PC-3 (cell line): ENCODE data around the gene PAX1. TPM values are rescaled to one million over a fixed set of nuclear protein-coding genes. Genes with fewer than 3 reads are reported as not detected.

Experiments
- ATAC-seq: fragments of 200-7000 bp; cut with Tn5 transposase; 2 replicates; pipeline ENCODE4 v1.9.1; 2020; ENCODE audit warnings: mild to moderate bottlenecking, moderate library complexity
- BruUV-seq: library from RNA; stranded (reverse); fragments of 400-500 nt; replicated peaks from 2 replicates; lab custom pipeline; 2021; lab: Mats Ljungman, UMichigan
- CTCF ChIA-PET: fragments of 300-600 bp; sonication (Branson Sonifier 250); formaldehyde crosslinking; loops from one replicate; lab custom pipeline; 2022; ENCODE audit warnings: antibody characterized with exemption; lab: Charles Lee
- POLR2A ChIA-PET: fragments of 300-600 bp; sonication (Branson Sonifier 250); formaldehyde crosslinking; loops from one replicate; lab custom pipeline; 2022; ENCODE audit warnings: antibody characterized with exemption; ENCODE audit not compliant: unreplicated experiment; lab: Charles Lee
- DNase-seq: peaks from one replicate; pipeline ENCODE4 v3.0.0-alpha.2; 2015
- H2AFZ ChIP-seq: fragments of 300-600 bp; sonication (generic); 2 replicates; pipeline ENCODE4 v1.6.0; 2016; ENCODE audit warnings: antibody characterized with exemption, low read length
- H3F3A ChIP-seq: fragments of 300-600 bp; sonication (generic); one replicate; pipeline ENCODE4 v1.6.0; 2017; ENCODE audit warnings: antibody characterized with exemption, low read length, control low read depth, mild to moderate bottlenecking; ENCODE audit not compliant: unreplicated experiment
- H3K27ac ChIP-seq: fragments of 300-600 bp; sonication (generic); 2 replicates; pipeline ENCODE4 v1.5.1; 2016; ENCODE audit warnings: mild to moderate bottlenecking, low read length
- H3K27me3 ChIP-seq: fragments of 300-600 bp; sonication (generic); 2 replicates; pipeline ENCODE4 v1.6.1; 2016; ENCODE audit warnings: low read length, mixed read lengths
- H3K36me3 ChIP-seq: fragments of 300-600 bp; sonication (generic); 2 replicates; pipeline ENCODE4 v1.6.1; 2016; ENCODE audit warnings: low read depth, mixed run types, low read length, mixed read lengths
- H3K4me1 ChIP-seq: fragments of 300-600 bp; sonication (generic); 2 replicates; pipeline ENCODE4 v1.5.1; 2016; ENCODE audit warnings: low read length; ENCODE audit not compliant: insufficient read depth
- H3K4me2 ChIP-seq: fragments of 300-600 bp; sonication (generic); 2 replicates; pipeline ENCODE4 v1.6.0; 2016; ENCODE audit warnings: low read length
- H3K4me3 ChIP-seq: fragments of 300-600 bp; sonication (generic); 2 replicates; pipeline ENCODE4 v1.5.1; 2016; ENCODE audit warnings: mild to moderate bottlenecking, low read length, mixed read lengths
- H3K79me2 ChIP-seq: fragments of 300-600 bp; sonication (generic); 2 replicates; pipeline ENCODE4 v1.6.1; 2017; ENCODE audit warnings: low read length, mixed read lengths
- H3K9ac ChIP-seq: fragments of 300-600 bp; sonication (generic); 2 replicates; pipeline ENCODE4 v1.6.0; 2016; ENCODE audit warnings: mild to moderate bottlenecking, low read length
- H3K9me2 ChIP-seq: fragments of 300-600 bp; sonication (generic); replicated peaks from 2 replicates; pipeline ENCODE4 v1.6.1; 2016; ENCODE audit warnings: mixed run types, low read length, mixed read lengths
- H3K9me3 ChIP-seq: fragments of 300-600 bp; sonication (generic); 2 replicates; pipeline ENCODE4 v1.6.1; 2016; ENCODE audit warnings: low read length, mixed read lengths
- H4K20me1 ChIP-seq: fragments of 300-600 bp; sonication (generic); 2 replicates; pipeline ENCODE4 v1.6.1; 2016; ENCODE audit warnings: low read length, mixed read lengths
- EZH2 ChIP-seq: fragments of 300-600 bp; sonication (generic); IDR thresholded peaks from one replicate; pipeline ENCODE4 v1.6.1; 2017; ENCODE audit warnings: antibody characterized with exemption, mild to moderate bottlenecking, low read length; ENCODE audit not compliant: unreplicated experiment
- EZH2phosphoT487 ChIP-seq: fragments of 300-600 bp; sonication (generic); IDR thresholded peaks from 2 replicates; pipeline ENCODE4 v1.6.1; 2018; ENCODE audit warnings: mild to moderate bottlenecking, antibody characterized with exemption, low read length, borderline replicate concordance
- intact Hi-C: fragments of 100-400 bp; cut with micrococcal nuclease; formaldehyde crosslinking; loops from 2 replicates; pipeline ENCODE4 v1.9.0; 2023
- total RNA-seq: library from RNA; depleted of rRNA; stranded (reverse); fragments of >200 nt; gene quantifications from 2 replicates; pipeline ENCODE4 v1.2.3, GENCODE V29; 2014
- TF ChIP-seq, protein P1 (sequence below): fragments of 300-600 bp; sonication (generic); conservative IDR thresholded peaks from 2 replicates; pipeline ENCODE4 v1.5.1; 2017; ENCODE audit warnings: antibody characterized with exemption, low read depth, mild to moderate bottlenecking, low read length

Gene PAX1
- total RNA-seq, 1 experiment from 2014 or later: not detected

DNA sequence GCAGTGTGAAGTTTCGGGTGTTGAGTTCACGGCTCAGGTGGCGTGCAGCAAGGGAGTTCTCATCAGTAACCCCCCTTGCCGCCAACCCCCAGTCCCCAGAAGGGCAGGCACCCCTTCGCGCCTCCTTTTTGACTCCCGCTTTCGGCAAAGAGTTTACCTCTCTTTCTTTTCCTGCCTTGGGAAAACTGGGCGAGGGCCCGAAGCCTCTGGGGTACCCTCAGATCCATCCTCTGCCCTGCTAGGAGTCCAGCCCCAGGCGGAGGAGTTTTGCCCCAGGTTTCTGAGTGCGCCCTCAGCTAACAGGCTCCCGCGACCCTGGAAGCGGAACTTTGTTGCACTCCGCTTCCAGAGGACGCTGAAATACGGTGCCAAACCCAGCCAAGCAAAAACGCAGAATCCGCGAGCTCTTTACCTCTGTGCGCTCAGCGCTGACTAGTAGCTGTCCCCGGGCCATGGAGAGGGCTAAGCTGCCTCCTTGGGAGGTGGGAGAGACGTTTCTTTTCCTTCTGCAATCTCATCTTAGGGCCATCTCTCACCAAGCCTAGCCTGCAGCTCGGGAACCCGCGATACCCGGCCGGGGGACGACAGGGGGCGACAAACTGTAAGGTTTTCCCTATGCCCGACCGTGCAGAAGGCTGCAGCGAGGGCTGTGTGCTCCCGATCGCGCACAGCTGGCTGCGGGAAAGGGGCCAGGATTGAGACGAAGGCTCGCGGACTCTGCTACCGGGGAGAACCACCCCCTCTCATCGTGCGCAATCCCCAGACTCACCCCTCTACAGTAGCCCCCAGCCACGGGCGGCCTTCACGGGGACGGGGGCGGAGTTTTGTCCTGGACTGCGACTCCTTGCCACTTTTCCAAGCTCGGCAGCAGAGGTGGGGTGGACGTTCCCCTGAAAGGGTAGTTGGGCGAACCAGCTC lies 2.7 kb upstream of the PAX1 start:
- H3K4me1 ChIP-seq: no peaks in the 10 kb centered on the region
- H2AFZ ChIP-seq: no peak overlapping the region
- ChIA-PET POLR2A (no interaction called here), CTCF (no interaction called here)
- intact Hi-C loops: no loop called here
- H3K27me3 ChIP-seq: peaks cover 83% of the 10 kb centered on the region
- H3K79me2 ChIP-seq: no peaks in the 10 kb centered on the region
- no peaks in the 10 kb centered on the region for H3F3A ChIP-seq
- no peak overlapping the region for H3K27ac ChIP-seq
- no peak overlapping the region for H3K9ac ChIP-seq
- 0 out of 2 replicates have a peak, but pooled peaks cover 3% of the 10 kb centered on the region for H3K9me3 ChIP-seq
- no peaks in the 10 kb centered on the region for H3K36me3 ChIP-seq
- H3K4me2 ChIP-seq: no peak overlapping the region
- ATAC-seq (no peak), DNase-seq (no peak)
- H3K4me3 ChIP-seq: no peak overlapping the region
- no peaks in the 10 kb centered on the region for H3K9me2 ChIP-seq
- no peak for TF ChIP-seq EZH2
- TF ChIP-seq, protein P1, sequence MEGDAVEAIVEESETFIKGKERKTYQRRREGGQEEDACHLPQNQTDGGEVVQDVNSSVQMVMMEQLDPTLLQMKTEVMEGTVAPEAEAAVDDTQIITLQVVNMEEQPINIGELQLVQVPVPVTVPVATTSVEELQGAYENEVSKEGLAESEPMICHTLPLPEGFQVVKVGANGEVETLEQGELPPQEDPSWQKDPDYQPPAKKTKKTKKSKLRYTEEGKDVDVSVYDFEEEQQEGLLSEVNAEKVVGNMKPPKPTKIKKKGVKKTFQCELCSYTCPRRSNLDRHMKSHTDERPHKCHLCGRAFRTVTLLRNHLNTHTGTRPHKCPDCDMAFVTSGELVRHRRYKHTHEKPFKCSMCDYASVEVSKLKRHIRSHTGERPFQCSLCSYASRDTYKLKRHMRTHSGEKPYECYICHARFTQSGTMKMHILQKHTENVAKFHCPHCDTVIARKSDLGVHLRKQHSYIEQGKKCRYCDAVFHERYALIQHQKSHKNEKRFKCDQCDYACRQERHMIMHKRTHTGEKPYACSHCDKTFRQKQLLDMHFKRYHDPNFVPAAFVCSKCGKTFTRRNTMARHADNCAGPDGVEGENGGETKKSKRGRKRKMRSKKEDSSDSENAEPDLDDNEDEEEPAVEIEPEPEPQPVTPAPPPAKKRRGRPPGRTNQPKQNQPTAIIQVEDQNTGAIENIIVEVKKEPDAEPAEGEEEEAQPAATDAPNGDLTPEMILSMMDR: 0 out of 2 replicates have a peak, but pooled peaks have one; percentile 30
- no peaks in the 10 kb centered on the region for H4K20me1 ChIP-seq
- BruUV-seq: no TSS peak

DNA sequence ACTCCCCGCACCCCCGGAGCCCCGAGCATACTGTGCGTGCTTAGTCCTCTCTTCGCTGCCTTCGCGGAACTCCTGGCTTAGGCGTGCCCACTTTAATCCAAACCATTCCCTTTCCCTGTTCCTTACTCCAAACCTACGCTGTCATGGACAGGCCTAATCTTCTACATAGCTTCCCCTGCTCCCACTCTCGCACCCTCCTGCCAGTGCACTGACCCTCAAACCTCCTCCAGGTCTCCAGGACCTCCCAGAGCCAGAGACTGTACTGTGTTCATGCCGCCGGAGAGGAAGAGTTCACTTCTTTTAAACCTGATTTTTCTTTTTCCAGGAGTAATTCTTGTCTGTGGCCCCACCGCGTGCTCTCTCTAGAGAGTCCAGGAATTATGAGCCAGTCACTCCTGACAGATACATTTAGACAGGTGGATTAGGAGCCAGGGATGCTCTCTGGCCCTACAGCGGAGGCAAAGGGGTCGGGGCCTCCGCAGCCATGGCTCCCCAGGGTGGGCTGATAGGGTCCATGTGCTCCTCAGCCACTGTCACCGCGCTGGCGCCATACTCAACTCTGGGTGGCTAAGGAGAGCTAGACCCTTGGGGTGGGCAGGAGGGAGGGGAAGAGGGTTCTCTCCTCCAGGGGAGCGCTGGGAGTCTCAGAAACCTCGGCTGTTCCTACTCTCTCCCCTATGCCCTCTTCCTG lies 1.6 kb upstream of the PAX1 start:
- Histone ChIP-seq H3F3A (no peaks in the 10 kb centered on the region), H3K4me1 (no peaks in the 10 kb centered on the region), H3K9ac (no peak overlapping the region), H3K4me2 (no peak overlapping the region), H3K4me3 (no peak overlapping the region), H3K9me3 (0 out of 2 replicates have a peak, but pooled peaks cover 3% of the 10 kb centered on the region), H2AFZ (no peak overlapping the region), H3K36me3 (no peaks in the 10 kb centered on the region), H4K20me1 (no peaks in the 10 kb centered on the region), H3K9me2 (no peaks in the 10 kb centered on the region), H3K27ac (no peak overlapping the region), H3K27me3 (peaks cover 83% of the 10 kb centered on the region), H3K79me2 (no peaks in the 10 kb centered on the region)
- BruUV-seq: no TSS peak
- ATAC-seq: no peak
- POLR2A ChIA-PET: no interaction called here
- CTCF ChIA-PET: no interaction called here
- DNase-seq: no peak
- intact Hi-C loops: no loop called here
- TF ChIP-seq EZH2phosphoT487 (no peak), EZH2 (no peak)
- TF ChIP-seq, protein P1: no peak
